Cardiac fibroblast (primary cell): Measurements from ENCODE around the gene RPL41.

ENCODE experiments used
- DNase-seq, 2 donors: peaks; one replicate each; pipeline versions ENCODE4 v3.0.0 to v3.0.0-alpha.2; 2010; ENCODE audit warnings: low read depth in 2 of 2
- H3K4me3 ChIP-seq, 2 donors: replicated peaks in 1 of 2; 1 replicate in 1 of 2; 2 replicates in 1 of 2; pipeline ENCODE4 v1.5.1; 2011; ENCODE audit warnings: low read depth in 2 of 2, low read length in 2 of 2, mild to moderate bottlenecking in 2 of 2, moderate library complexity in 1 of 2
- CTCF ChIP-seq: IDR thresholded peaks from one replicate; pipeline ENCODE4 v1.5.1; 2011; ENCODE audit warnings: low read depth, mild to moderate bottlenecking, low read length, inconsistent platforms

RPL41 gene

DNA sequence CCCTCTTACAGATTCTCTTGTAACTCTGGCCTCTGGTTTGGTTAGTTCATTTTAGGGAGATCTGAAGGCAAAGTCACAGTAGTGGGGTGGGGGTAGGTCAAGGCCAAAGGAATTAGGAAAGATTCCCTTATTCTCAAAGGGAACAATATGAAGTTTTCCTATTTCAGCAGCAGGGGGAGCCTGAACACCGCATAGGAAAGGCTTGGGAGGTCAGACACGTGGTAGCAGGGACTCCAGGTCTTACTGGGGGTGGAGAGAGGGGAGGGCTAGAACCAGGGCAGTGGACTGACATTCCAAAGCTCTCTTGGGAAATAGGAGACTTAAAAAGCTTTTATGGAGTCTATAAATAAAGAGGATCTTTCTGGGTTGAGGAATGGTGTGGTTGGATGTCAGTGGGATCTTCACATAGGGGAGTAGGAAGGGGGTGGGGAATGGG lies 2.9 kb downstream of the RPL41 start:
- H3K4me3 ChIP-seq = no peak overlapping the region
- DNase-seq = peak; percentile 95 to 97
- TF ChIP-seq CTCF = peak; percentile 83

DNA sequence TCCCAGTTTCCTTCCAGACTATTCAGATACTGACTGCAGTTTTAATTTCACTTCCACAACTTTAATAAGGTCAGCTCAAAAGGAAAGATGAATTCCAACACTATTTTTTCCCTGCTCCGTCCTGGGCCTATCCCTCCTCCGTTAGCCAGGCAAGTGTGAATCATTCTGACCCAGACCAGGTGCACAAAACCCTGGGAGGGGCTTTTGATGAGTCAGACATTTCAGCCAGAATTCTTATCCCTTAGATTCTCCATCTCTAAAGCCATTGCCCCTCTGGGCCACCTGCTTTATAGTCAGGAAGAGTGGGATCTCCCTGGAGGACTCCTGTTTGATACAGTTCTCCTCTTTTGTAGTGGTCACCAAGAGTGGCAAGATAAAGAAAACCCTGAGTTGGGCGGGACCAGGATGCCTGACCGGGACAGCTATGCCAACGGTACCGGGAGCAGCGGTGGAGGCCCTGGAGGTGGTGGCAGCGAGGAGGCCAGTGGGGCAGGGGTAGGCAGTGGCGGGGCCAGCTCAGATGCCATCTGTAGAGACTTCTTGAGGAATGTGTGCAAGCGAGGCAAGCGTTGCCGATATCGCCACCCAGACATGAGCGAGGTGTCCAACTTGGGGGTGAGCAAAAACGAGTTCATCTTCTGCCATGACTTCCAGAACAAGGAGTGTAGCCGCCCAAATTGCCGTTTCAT lies 3.9 kb downstream of the RPL41 start:
- peak in 1 of 2 donors; percentile 24 for DNase-seq
- H3K4me3 ChIP-seq = no peak overlapping the region
- TF ChIP-seq CTCF = no peak

- no peak overlapping the region for H3K4me3 ChIP-seq
- DNase-seq = no peak
- TF ChIP-seq CTCF = no peak
Measured at GRCh38 chr12:56121204-56121870, 4.9 kb downstream of the RPL41 start.

GRCh38 chr12:56122637-56123036 lies 6.2 kb downstream of the RPL41 start:
- no peak overlapping the region for H3K4me3 ChIP-seq
- no peak for TF ChIP-seq CTCF
- no peak for DNase-seq

GRCh38 chr12:56124133-56124532 lies 7.7 kb downstream of the RPL41 start:
- H3K4me3 ChIP-seq = no peak overlapping the region
- DNase-seq = no peak
- TF ChIP-seq CTCF = no peak

- DNase-seq = no peak
- H3K4me3 ChIP-seq = no peak overlapping the region
- no peak for TF ChIP-seq CTCF
Measured at GRCh38 chr12:56126732-56127239, 10.4 kb downstream of the RPL41 start.
